Activated B cell treated with CpG ODN at 0.5 μM for 24 hours (primary cell): ENCODE results near the gene PRR19. TPM values are rescaled to one million over a fixed set of nuclear protein-coding genes. Genes with fewer than 3 reads are reported as not detected.

ENCODE experiments used
- ATAC-seq: fragments of 200-7000 bp; cut with Tn5 transposase; one replicate; pipeline ENCODE4 v1.10.0; 2021; ENCODE audit warnings: low read depth, mild to moderate bottlenecking, moderate library complexity
- CTCF ChIA-PET: fragments of 350-600 bp; sonication (Branson Sonifier 250); formaldehyde crosslinking; loops from one replicate; lab custom pipeline; 2021; ENCODE audit warnings: antibody characterized with exemption; lab: Charles Lee
- POLR2A ChIA-PET: fragments of 350-600 bp; sonication (Branson Sonifier 250); formaldehyde crosslinking; loops from one replicate; lab custom pipeline; 2021; ENCODE audit warnings: antibody characterized with exemption; lab: Charles Lee
- DNase-seq: peaks from one replicate; pipeline ENCODE4 v3.0.0; 2022
- H3K27ac Mint-ChIP-seq: one replicate; pipeline ENCODE4 v1.8.0; 2020; ENCODE audit warnings: mixed read lengths
- H3K27me3 Mint-ChIP-seq: one replicate; pipeline ENCODE4 v1.8.0; 2021; ENCODE audit warnings: mixed read lengths
- H3K36me3 Mint-ChIP-seq: one replicate; pipeline ENCODE4 v1.8.0; 2021; ENCODE audit warnings: low read depth, mixed read lengths
- H3K4me1 Mint-ChIP-seq: one replicate; pipeline ENCODE4 v1.8.0; 2021; ENCODE audit warnings: mixed read lengths
- H3K4me3 Mint-ChIP-seq: one replicate; pipeline ENCODE4 v1.8.0; 2020; ENCODE audit warnings: mild to moderate bottlenecking, mixed read lengths
- H3K9me3 Mint-ChIP-seq: one replicate; pipeline ENCODE4 v1.8.0; 2020; ENCODE audit warnings: mixed read lengths
- CTCF ChIP-seq: fragments of 200-600 bp; IDR thresholded peaks from one replicate; pipeline ENCODE4 v1.8.0; 2022; ENCODE audit warnings: antibody characterized with exemption, mild to moderate bottlenecking
- intact Hi-C: fragments of 100-400 bp; cut with micrococcal nuclease; formaldehyde crosslinking; loops from one replicate; pipeline ENCODE4 v1.15.1; 2024
- total RNA-seq: library from RNA; stranded (reverse); gene quantifications from 2 replicates; pipeline ENCODE4 v1.2.3, GENCODE V29; 2022

Gene PRR19
- total RNA-seq, 1 donor from 2014 or later: 0.33 TPM

- Mint-ChIP-seq H3K36me3 (peaks cover 40% of the 10 kb centered on the region), H3K4me3 (peak overlapping the region; percentile 93), H3K27ac (peak overlapping the region; percentile 83), H3K9me3 (no peaks in the 10 kb centered on the region), H3K27me3 (no peaks in the 10 kb centered on the region), H3K4me1 (peaks cover 44% of the 10 kb centered on the region)
- intact Hi-C loops: no loop called here
- CTCF ChIA-PET: interaction anchor here (0.9 kb wide), 1 partner anchor 11 kb away, joined by 3 read pairs; no protein-coding TSS in a partner anchor
- ATAC-seq (no peak), DNase-seq (no peak)
- POLR2A ChIA-PET: interaction anchor here (1.2 to 3.1 kb wide), 6 partner anchors 17 to 209 kb away, joined by 3 to 25 read pairs (median 7); partner anchors contain the start of genes GSK3A, PAFAH1B3, PRR19 and ZNF574
- TF ChIP-seq CTCF: no peak
These were observed 16.4 kb upstream of the PRR19 start for GRCh38 chr19:42285541-42285941.

GRCh38 chr19:42285988-42286348 is 16.0 kb upstream of the PRR19 start:
- H3K4me3 Mint-ChIP-seq: peak overlapping the region; percentile 93
- ChIA-PET CTCF (no interaction called here), POLR2A (interaction anchor here (0.5 to 3.1 kb wide), 4 partner anchors 10 to 111 kb away, joined by 4 to 25 read pairs (median 8); partner anchors contain the start of genes GSK3A, PAFAH1B3 and PRR19)
- intact Hi-C loops: no loop called here
- H3K27me3 Mint-ChIP-seq: no peaks in the 10 kb centered on the region
- H3K4me1 Mint-ChIP-seq: peaks cover 44% of the 10 kb centered on the region
- DNase-seq (no peak), ATAC-seq (no peak)
- peak overlapping the region; percentile 83 for H3K27ac Mint-ChIP-seq
- no peaks in the 10 kb centered on the region for H3K9me3 Mint-ChIP-seq
- peaks cover 40% of the 10 kb centered on the region for H3K36me3 Mint-ChIP-seq
- no peak for TF ChIP-seq CTCF

- no peaks in the 10 kb centered on the region for H3K9me3 Mint-ChIP-seq
- ChIA-PET POLR2A (interaction anchor here (0.5 to 3.1 kb wide), 3 partner anchors 9 to 43 kb away, joined by 8 to 25 read pairs (median 9); partner anchors contain the start of genes GSK3A, PAFAH1B3 and PRR19), CTCF (no interaction called here)
- H3K36me3 Mint-ChIP-seq: peaks cover 45% of the 10 kb centered on the region
- H3K4me1 Mint-ChIP-seq: peaks cover 38% of the 10 kb centered on the region
- intact Hi-C loops: no loop called here
- peak overlapping the region; percentile 83 for H3K27ac Mint-ChIP-seq
- H3K4me3 Mint-ChIP-seq: peak overlapping the region; percentile 93
- ATAC-seq (no peak), DNase-seq (no peak)
- H3K27me3 Mint-ChIP-seq: no peaks in the 10 kb centered on the region
- no peak for TF ChIP-seq CTCF
These were observed 15.4 kb upstream of the PRR19 start for GRCh38 chr19:42286349-42287016.

GRCh38 chr19:42287017-42287826 is 14.7 kb upstream of the PRR19 start:
- no peak overlapping the region for H3K27ac Mint-ChIP-seq
- TF ChIP-seq CTCF: no peak
- no peaks in the 10 kb centered on the region for H3K27me3 Mint-ChIP-seq
- DNase-seq: no peak
- H3K4me1 Mint-ChIP-seq: peaks cover 31% of the 10 kb centered on the region
- ChIA-PET POLR2A (interaction anchor here (2.3 kb wide), 1 partner anchor 15 kb away, joined by 9 read pairs; the partner anchor contains the start of genes PAFAH1B3 and PRR19), CTCF (no interaction called here)
- peaks cover 51% of the 10 kb centered on the region for H3K36me3 Mint-ChIP-seq
- intact Hi-C loops: no loop called here
- H3K9me3 Mint-ChIP-seq: no peaks in the 10 kb centered on the region
- no peak for ATAC-seq
- H3K4me3 Mint-ChIP-seq: no peak overlapping the region

- H3K36me3 Mint-ChIP-seq: peaks cover 56% of the 10 kb centered on the region
- ChIA-PET POLR2A (interaction anchor here (0.7 kb wide), 1 partner anchor 14 kb away, joined by 3 read pairs; no protein-coding TSS in a partner anchor), CTCF (no interaction called here)
- peaks cover 27% of the 10 kb centered on the region for H3K4me1 Mint-ChIP-seq
- no peaks in the 10 kb centered on the region for H3K27me3 Mint-ChIP-seq
- H3K9me3 Mint-ChIP-seq: no peaks in the 10 kb centered on the region
- intact Hi-C loops: no loop called here
- H3K27ac Mint-ChIP-seq: no peak overlapping the region
- ATAC-seq: no peak
- TF ChIP-seq CTCF: no peak
- H3K4me3 Mint-ChIP-seq: no peak overlapping the region
- no peak for DNase-seq
These were observed 14.2 kb upstream of the PRR19 start for GRCh38 chr19:42287827-42288107.
